DND-41 (cell line): ENCODE data around the gene GATB.

Experiments
- CTCF ChIP-seq: IDR thresholded peaks from 2 replicates; pipeline ENCODE4 v1.5.1; 2012; ENCODE audit warnings: borderline replicate concordance, low read length, moderate library complexity, mild to moderate bottlenecking; ENCODE audit not compliant: poor library complexity, severe bottlenecking; ENCODE audit errors: extremely low read depth
- EZH2 ChIP-seq: IDR thresholded peaks from 3 replicates; pipeline ENCODE4 v1.6.1; 2012; ENCODE audit warnings: borderline replicate concordance, low read depth, mild to moderate bottlenecking, moderate library complexity, low read length, inconsistent platforms; ENCODE audit not compliant: severe bottlenecking

DNA sequence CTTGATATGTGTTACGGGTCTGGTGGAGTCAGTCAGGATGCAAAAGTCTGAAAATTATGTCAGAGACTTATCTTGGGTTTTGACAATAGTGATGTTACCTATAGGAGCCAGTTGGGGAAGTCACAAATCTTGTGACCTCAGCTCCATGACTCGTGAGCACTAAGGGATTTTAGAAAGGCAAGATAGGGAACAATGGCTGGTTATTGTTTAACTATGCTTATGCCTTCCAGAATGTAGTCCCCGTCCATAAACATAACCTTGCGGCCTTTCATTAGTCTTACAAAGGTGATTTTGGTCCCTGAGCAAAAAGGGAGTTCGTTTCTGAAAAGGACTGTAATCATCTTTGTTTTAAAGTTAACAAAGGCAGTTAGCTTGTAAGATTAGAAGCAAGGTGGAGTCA lies 23.9 kb upstream of the GATB start:
- no peak for TF ChIP-seq CTCF
- no peak for TF ChIP-seq EZH2
